B cell (primary cell): ENCODE measurements around the gene FAF1. TPM values are rescaled to one million over a fixed set of nuclear protein-coding genes. Genes with fewer than 3 reads are reported as not detected.

Experiments used
- ATAC-seq: fragments of 200-7000 bp; cut with Tn5 transposase; one replicate; pipeline ENCODE4 v1.10.0; 2021; ENCODE audit warnings: low read depth, mild to moderate bottlenecking, moderate number of reproducible peaks, moderate library complexity
- CTCF ChIA-PET: fragments of 350-600 bp; sonication (Branson Sonifier 250); formaldehyde crosslinking; loops from one replicate; lab custom pipeline; 2021; ENCODE audit warnings: antibody characterized with exemption, inconsistent platforms; lab: Charles Lee
- POLR2A ChIA-PET: fragments of 350-600 bp; sonication (Branson Sonifier 250); formaldehyde crosslinking; loops from one replicate; lab custom pipeline; 2021; ENCODE audit warnings: antibody characterized with exemption; lab: Charles Lee
- DNase-seq: peaks from one replicate; pipeline ENCODE4 v3.0.0; 2013
- H2AFZ ChIP-seq: 2 replicates; pipeline ENCODE4 v1.6.1; 2012; ENCODE audit warnings: mild to moderate bottlenecking, low read depth, low read length; ENCODE audit not compliant: insufficient read depth, poor library complexity, severe bottlenecking
- H3K27ac ChIP-seq, 2 donors: 1 replicate in 1 of 2; 2 replicates in 1 of 2; pipeline ENCODE4 v1.5.1; 2012 to 2013; ENCODE audit warnings: low read length in 2 of 2, mild to moderate bottlenecking in 2 of 2, moderate library complexity in 1 of 2
- H3K27me3 ChIP-seq, 4 experiments: fragments of 200-600 bp in 1 of 4; sonication (generic) in 1 of 4; replicated peaks in 1 of 4; 1 replicate in 2 of 4; 2 replicates in 2 of 4; pipeline versions ENCODE4 v1.6.1 to v1.7.0; 2013 to 2016; ENCODE audit warnings: low read length in 3 of 4, mild to moderate bottlenecking in 2 of 4, mixed read lengths in 1 of 4, moderate library complexity in 1 of 4; ENCODE audit not compliant: insufficient read depth in 4 of 4, control insufficient read depth in 3 of 4; ENCODE audit errors: control extremely low read depth in 1 of 4
- H3K36me3 ChIP-seq, 2 experiments: replicated peaks in 1 of 2; 1 replicate in 1 of 2; 2 replicates in 1 of 2; pipeline versions ENCODE4 v1.6.1 to v1.7.1; 2013; ENCODE audit warnings: low read length in 1 of 2; ENCODE audit not compliant: insufficient read depth in 2 of 2, control insufficient read depth in 1 of 2; ENCODE audit errors: control extremely low read depth in 1 of 2, extremely low read depth in 1 of 2
- H3K4me1 ChIP-seq, 2 donors: fragments of 200-600 bp in 1 of 2; sonication (generic) in 1 of 2; 1 replicate in 1 of 2; 2 replicates in 1 of 2; pipeline versions ENCODE4 v1.5.1 to v1.6.1; 2013 to 2017; ENCODE audit warnings: low read length in 2 of 2; ENCODE audit not compliant: control insufficient read depth in 2 of 2, insufficient read depth in 2 of 2
- H3K4me2 ChIP-seq: replicated peaks from 2 replicates; pipeline ENCODE3; 2012; ENCODE audit warnings: mild to moderate bottlenecking, low read depth, low read length; ENCODE audit not compliant: poor library complexity, severe bottlenecking
- H3K4me3 ChIP-seq, 5 experiments: fragments of 200-600 bp in 1 of 5; sonication (generic) in 1 of 5; 1 replicate in 3 of 5; 2 replicates in 2 of 5; pipeline versions ENCODE4 v1.5.1 to v1.7.0; 2011 to 2016; ENCODE audit warnings: low read length in 4 of 5, mild to moderate bottlenecking in 4 of 5, low read depth in 2 of 5, control low read depth in 1 of 5, moderate library complexity in 1 of 5; ENCODE audit not compliant: insufficient read depth in 1 of 5; ENCODE audit errors: control extremely low read depth in 1 of 5, extremely low read depth in 1 of 5
- H3K79me2 ChIP-seq: fragments of 200-600 bp; sonication (generic); one replicate; pipeline ENCODE4 v1.6.0; 2016; ENCODE audit warnings: low read length; ENCODE audit not compliant: control insufficient read depth, insufficient read depth
- H3K9ac ChIP-seq: fragments of 200-600 bp; sonication (generic); 2 replicates; pipeline ENCODE4 v1.6.1; 2017; ENCODE audit warnings: mild to moderate bottlenecking, low read length, moderate library complexity
- H3K9me3 ChIP-seq, 3 donors: one replicate each; pipeline versions ENCODE4 v1.6.1 to v1.7.1; 2013; ENCODE audit warnings: low read length in 2 of 3; ENCODE audit not compliant: control insufficient read depth in 2 of 3, insufficient read depth in 1 of 3; ENCODE audit errors: control extremely low read depth in 1 of 3
- H4K20me1 ChIP-seq: 2 replicates; pipeline ENCODE4 v1.6.0; 2012; ENCODE audit warnings: mild to moderate bottlenecking, low read length; ENCODE audit not compliant: insufficient read depth, control insufficient read depth, poor library complexity, severe bottlenecking
- H3K27ac Mint-ChIP-seq: one replicate; pipeline ENCODE4 v1.8.0; 2021; ENCODE audit warnings: mixed read lengths
- H3K27me3 Mint-ChIP-seq: one replicate; pipeline ENCODE4 v1.8.0; 2021; ENCODE audit warnings: mixed read lengths
- H3K4me1 Mint-ChIP-seq: one replicate; pipeline ENCODE4 v1.8.0; 2021; ENCODE audit warnings: mixed read lengths
- H3K4me3 Mint-ChIP-seq: one replicate; pipeline ENCODE4 v1.8.0; 2021; ENCODE audit warnings: mixed read lengths
- H3K9me3 Mint-ChIP-seq: one replicate; pipeline ENCODE4 v1.8.0; 2022; ENCODE audit warnings: mixed read lengths; ENCODE audit not compliant: insufficient read depth
- EZH2 ChIP-seq: IDR thresholded peaks from 2 replicates; pipeline ENCODE4 v1.6.1; 2012; ENCODE audit warnings: borderline replicate concordance, low read depth, mild to moderate bottlenecking, moderate library complexity, low read length; ENCODE audit not compliant: insufficient read depth, poor library complexity, severe bottlenecking
- WGBS: methylation state at CpG from one replicate; pipeline ENCODE4 v1.1.5; 2013; ENCODE audit warnings: missing lambda C conversion rate; ENCODE audit not compliant: insufficient coverage; 5-methylcytosine and 5-hydroxymethylcytosine counted together
- intact Hi-C: fragments of 100-400 bp; cut with micrococcal nuclease; formaldehyde crosslinking; loops from one replicate; pipeline ENCODE4 v1.10.0; 2022
- polyA plus RNA-seq: library from polyadenylated mRNA; depleted of rRNA; stranded (reverse); fragments of >200 nt; gene quantifications from 2 replicates; pipeline ENCODE4 v1.2.3, GENCODE V29; 2012
- total RNA-seq, 2 donors: library from RNA; stranded (reverse); fragments of 120-200 nt in 1 of 2; gene quantifications; 1 replicate in 1 of 2; 2 replicates in 1 of 2; pipeline versions ENCODE4 v1.2.3 to v1.2.4, GENCODE V29; 2013 to 2022
- TF ChIP-seq, protein P1 (sequence below): fragments of 200-600 bp; IDR thresholded peaks from one replicate; pipeline ENCODE4 v1.8.0; 2022; ENCODE audit warnings: antibody characterized with exemption, mild to moderate bottlenecking

The FAF1 gene
- total and polyA plus RNA-seq, 2 donors (not counting 1 experiment from before 2014, with no cell fraction given), result 10.1 to 58.4 TPM

DNA sequence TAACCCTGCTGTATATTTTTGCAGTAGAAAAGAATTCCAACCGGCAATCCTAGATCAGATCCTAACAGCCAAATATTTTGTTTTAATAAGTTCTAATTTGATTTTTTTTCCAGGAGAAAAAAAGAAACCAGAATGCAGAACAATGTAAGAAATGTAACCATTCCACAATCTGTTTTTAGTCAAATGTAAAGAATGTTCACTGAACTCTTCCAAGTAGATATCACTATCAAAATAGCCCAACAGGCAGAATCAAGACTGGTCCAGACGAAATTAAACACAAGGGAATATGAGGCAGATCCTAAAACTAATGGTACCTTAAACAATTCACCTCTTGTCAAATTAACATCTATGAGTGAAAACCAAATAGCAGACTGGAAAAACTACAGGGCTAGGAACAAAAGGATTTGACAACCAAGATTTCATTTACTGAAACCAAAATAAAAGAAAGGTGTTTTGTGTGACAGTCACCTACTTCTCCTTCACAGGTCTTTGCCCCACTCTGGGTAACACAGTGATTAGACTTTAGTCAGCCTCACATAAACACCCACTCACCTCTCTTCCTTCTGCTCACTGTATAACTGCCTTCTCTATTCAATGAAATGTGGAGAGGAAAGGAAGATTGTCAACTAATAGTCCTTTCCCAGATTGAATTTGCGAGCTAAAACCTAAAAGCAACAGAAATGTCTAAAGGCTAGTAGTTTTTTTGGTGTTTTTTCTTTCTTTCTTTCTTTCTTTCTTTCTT lies 137.9 kb downstream of the FAF1 start:
- H3K36me3 ChIP-seq, result no peaks in the 10 kb centered on the region
- CTCF ChIA-PET, result no interaction called here
- TF ChIP-seq, protein P1, sequence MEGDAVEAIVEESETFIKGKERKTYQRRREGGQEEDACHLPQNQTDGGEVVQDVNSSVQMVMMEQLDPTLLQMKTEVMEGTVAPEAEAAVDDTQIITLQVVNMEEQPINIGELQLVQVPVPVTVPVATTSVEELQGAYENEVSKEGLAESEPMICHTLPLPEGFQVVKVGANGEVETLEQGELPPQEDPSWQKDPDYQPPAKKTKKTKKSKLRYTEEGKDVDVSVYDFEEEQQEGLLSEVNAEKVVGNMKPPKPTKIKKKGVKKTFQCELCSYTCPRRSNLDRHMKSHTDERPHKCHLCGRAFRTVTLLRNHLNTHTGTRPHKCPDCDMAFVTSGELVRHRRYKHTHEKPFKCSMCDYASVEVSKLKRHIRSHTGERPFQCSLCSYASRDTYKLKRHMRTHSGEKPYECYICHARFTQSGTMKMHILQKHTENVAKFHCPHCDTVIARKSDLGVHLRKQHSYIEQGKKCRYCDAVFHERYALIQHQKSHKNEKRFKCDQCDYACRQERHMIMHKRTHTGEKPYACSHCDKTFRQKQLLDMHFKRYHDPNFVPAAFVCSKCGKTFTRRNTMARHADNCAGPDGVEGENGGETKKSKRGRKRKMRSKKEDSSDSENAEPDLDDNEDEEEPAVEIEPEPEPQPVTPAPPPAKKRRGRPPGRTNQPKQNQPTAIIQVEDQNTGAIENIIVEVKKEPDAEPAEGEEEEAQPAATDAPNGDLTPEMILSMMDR, result no peak
- TF ChIP-seq EZH2, result no peak
- no peak overlapping the region for H3K27ac Mint-ChIP-seq
- DNase-seq (no peak), ATAC-seq (no peak)
- no peak overlapping the region for H3K9ac ChIP-seq
- no peaks in the 10 kb centered on the region for H3K9me3 Mint-ChIP-seq
- intact Hi-C loops, result no loop called here
- H3K27ac ChIP-seq, result no peak overlapping the region
- H3K4me3 Mint-ChIP-seq, result no peak overlapping the region
- H3K9me3 ChIP-seq, result peaks cover 0 to 4% (median 0%) of the 10 kb centered on the region in 3 donors
- no peaks in the 10 kb centered on the region for H3K4me1 ChIP-seq
- H4K20me1 ChIP-seq, result no peaks in the 10 kb centered on the region
- POLR2A ChIA-PET, result interaction anchor here (0.6 kb wide), 2 partner anchors 132 to 146 kb away, joined by 3 to 5 read pairs; no protein-coding TSS in a partner anchor
- H2AFZ ChIP-seq, result no peak overlapping the region
- H3K4me3 ChIP-seq, result no peak overlapping the region
- H3K79me2 ChIP-seq, result peaks cover 6% of the 10 kb centered on the region
- H3K27me3 ChIP-seq, result no peaks in the 10 kb centered on the region
- no CpG with 5 or more reads among the region's 3 CpGs for whole genome bisulfite sequencing
- no peaks in the 10 kb centered on the region for H3K27me3 Mint-ChIP-seq
- H3K4me1 Mint-ChIP-seq, result peaks cover 5% of the 10 kb centered on the region
- no peak overlapping the region for H3K4me2 ChIP-seq

DNA sequence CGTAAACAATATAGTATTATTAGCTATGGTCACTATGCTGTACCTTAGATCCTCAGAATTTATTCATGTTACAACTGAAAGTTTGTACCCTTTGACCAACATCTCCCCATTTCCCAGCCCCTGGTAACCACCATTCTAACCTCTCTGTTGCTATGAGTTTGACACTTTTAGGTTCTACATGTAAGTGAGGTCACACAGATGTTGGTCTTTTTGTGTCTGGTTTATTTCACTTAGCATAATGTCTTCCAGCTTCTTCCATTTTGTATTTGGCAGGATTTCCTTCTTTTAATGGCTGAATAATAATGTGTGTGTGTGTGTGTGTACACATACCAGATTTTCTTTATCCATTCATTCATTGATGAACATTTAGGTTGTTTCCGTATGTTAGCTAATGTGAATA lies 139.5 kb downstream of the FAF1 start:
- Histone ChIP-seq H4K20me1 (no peaks in the 10 kb centered on the region), H3K36me3 (no peaks in the 10 kb centered on the region), H3K9ac (no peak overlapping the region), H3K27ac (no peak overlapping the region), H2AFZ (no peak overlapping the region), H3K4me2 (no peak overlapping the region), H3K79me2 (peaks cover 7% of the 10 kb centered on the region), H3K27me3 (no peaks in the 10 kb centered on the region), H3K4me3 (no peak overlapping the region), H3K4me1 (no peaks in the 10 kb centered on the region), H3K9me3 (no peaks in the 10 kb centered on the region)
- DNase-seq (no peak), ATAC-seq (no peak)
- no peak overlapping the region for H3K27ac Mint-ChIP-seq
- no peaks in the 10 kb centered on the region for H3K27me3 Mint-ChIP-seq
- intact Hi-C loops, result no loop called here
- ChIA-PET CTCF (no interaction called here), POLR2A (no interaction called here)
- no CpG with 5 or more reads among the region's 2 CpGs for WGBS
- no peak overlapping the region for H3K4me3 Mint-ChIP-seq
- H3K4me1 Mint-ChIP-seq, result peaks cover 5% of the 10 kb centered on the region
- TF ChIP-seq, protein P1, result no peak
- TF ChIP-seq EZH2, result no peak
- H3K9me3 Mint-ChIP-seq, result no peaks in the 10 kb centered on the region
